Measurements from ENCODE around the gene CCDC102A.

DNA sequence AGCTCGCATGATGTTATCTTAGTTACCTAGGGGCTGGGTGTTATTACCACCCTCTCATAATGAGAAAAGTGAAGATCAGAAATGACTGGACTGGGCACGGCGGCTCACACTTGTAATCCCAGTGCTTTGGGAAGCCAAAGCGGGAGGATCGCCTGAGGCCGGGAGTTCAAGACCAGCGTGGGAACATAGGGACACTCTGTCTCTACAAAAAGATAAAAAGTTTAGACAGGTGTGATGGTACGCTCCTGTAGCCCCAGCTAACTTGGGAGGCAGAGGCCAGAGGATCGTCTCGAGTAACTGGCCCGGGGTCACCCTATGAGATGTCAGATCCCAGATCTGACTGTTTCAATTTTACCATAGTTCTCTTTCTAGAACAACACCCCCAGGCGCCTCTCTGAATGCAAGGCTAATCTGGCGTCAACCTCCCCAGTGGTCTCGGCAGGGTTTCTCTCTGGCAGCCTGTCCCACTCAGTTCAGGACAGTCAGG, 1.9 kb upstream of the CCDC102A start:
- TF ChIP-seq, protein P1, sequence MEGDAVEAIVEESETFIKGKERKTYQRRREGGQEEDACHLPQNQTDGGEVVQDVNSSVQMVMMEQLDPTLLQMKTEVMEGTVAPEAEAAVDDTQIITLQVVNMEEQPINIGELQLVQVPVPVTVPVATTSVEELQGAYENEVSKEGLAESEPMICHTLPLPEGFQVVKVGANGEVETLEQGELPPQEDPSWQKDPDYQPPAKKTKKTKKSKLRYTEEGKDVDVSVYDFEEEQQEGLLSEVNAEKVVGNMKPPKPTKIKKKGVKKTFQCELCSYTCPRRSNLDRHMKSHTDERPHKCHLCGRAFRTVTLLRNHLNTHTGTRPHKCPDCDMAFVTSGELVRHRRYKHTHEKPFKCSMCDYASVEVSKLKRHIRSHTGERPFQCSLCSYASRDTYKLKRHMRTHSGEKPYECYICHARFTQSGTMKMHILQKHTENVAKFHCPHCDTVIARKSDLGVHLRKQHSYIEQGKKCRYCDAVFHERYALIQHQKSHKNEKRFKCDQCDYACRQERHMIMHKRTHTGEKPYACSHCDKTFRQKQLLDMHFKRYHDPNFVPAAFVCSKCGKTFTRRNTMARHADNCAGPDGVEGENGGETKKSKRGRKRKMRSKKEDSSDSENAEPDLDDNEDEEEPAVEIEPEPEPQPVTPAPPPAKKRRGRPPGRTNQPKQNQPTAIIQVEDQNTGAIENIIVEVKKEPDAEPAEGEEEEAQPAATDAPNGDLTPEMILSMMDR (IDR thresholded peaks at IDR 0.05), result no peak
- TF ChIP-seq POLR2A (IDR thresholded peaks at IDR 0.05), result no peak

All from uterus (tissue), 2 donors.